ENCODE results near the gene ELAVL4. TPM values are rescaled to one million over a fixed set of nuclear protein-coding genes. Genes with fewer than 3 reads are reported as not detected.

Gene ELAVL4
- total and polyA plus RNA-seq, 2 donors (not counting 3 experiments of a cell fraction or from before 2014, with no cell fraction given) = not detected

DNA sequence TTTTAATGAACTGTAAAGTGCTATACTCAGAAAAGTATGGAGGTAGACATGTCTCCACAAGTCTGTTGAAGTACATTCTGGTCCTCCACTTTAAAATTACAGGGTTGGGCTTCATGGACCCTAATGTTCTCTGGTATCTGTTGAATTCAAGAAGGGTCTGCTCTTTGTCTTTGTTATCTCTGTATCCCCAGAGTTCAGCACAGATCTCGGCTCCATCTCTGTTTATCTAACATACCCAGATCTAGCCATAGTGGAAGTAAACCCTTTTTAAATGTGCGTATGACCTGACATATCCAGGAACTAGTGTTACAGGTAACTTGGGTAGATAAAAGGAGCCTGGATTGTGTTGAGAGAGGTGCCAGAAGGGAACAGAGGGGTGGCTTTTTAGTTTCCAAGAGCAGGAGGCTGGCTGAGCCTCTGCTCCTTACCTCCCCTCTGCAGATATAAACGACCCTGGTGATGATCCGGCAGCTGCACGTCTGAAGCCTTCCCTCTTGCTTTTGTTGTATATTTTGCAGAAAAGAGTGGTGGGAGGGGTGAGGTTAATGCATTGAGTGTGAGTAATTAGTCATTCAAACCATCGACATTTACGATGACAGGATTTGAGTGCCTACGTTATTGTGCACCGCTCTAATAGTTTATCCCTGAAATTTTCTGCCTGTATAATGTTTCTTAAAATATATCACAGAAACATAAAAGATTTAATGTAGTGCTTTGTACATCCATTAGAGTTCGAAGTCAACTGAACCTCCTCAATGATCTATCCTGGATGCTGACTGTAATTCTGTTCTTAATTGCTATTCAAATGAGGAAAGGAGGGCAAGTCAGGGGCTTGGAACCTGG is 30.8 kb downstream of the ELAVL4 start:
- Histone ChIP-seq H3K4me3 (replicated peaks in 1 of 3; ENCODE audit: insufficient read depth in 1 of 3, low read depth in 1 of 3, low read length in 3 of 3) (no peak overlapping the region), H3K4me1 (ENCODE audit: control insufficient read depth, extremely low read depth, insufficient read depth, low read length) (no peaks in the 10 kb centered on the region), H3K79me2 (ENCODE audit: control insufficient read depth, insufficient read depth, low read length) (no peaks in the 10 kb centered on the region), H3K27ac (ENCODE audit: insufficient read depth, low read depth, low read length) (no peak overlapping the region), H3K9ac (replicated peaks; ENCODE audit: extremely low read depth, insufficient read depth, low read length) (no peak overlapping the region), H3K27me3 (ENCODE audit: control insufficient read depth in 2 of 2, insufficient read depth in 2 of 2, low read length in 2 of 2) (no peaks in the 10 kb centered on the region), H3K4me2 (ENCODE audit: insufficient read depth, low read length) (no peak overlapping the region), H3K9me1 (replicated peaks; ENCODE audit: control insufficient read depth, extremely low read depth, insufficient read depth, low read length) (no peaks in the 10 kb centered on the region), H3K36me3 (ENCODE audit: control insufficient read depth in 2 of 2, extremely low read depth in 1 of 2, insufficient read depth in 2 of 2, low read length in 2 of 2) (no peaks in the 10 kb centered on the region), H3K9me3 (replicated peaks; ENCODE audit: control insufficient read depth, insufficient read depth, low read length) (no peaks in the 10 kb centered on the region), H4K20me1 (replicated peaks; ENCODE audit: control insufficient read depth, extremely low read depth, insufficient read depth, low read length) (no peaks in the 10 kb centered on the region), H2AFZ (ENCODE audit: low read depth, low read length) (no peak overlapping the region)
- BruUV-seq (replicated peaks) = no TSS peak
- intact Hi-C loops (cut with micrococcal nuclease) (no loop called here), dilution Hi-C loops (cut with MboI; ENCODE audit: extremely low pct_ligation_motif_present, low sequenced_read_pairs) (no loop called here)
- DNase-seq (ENCODE audit: low read depth, low spot score) (no peak), FAIRE-seq (no peak)
- TF ChIP-seq, protein P1, sequence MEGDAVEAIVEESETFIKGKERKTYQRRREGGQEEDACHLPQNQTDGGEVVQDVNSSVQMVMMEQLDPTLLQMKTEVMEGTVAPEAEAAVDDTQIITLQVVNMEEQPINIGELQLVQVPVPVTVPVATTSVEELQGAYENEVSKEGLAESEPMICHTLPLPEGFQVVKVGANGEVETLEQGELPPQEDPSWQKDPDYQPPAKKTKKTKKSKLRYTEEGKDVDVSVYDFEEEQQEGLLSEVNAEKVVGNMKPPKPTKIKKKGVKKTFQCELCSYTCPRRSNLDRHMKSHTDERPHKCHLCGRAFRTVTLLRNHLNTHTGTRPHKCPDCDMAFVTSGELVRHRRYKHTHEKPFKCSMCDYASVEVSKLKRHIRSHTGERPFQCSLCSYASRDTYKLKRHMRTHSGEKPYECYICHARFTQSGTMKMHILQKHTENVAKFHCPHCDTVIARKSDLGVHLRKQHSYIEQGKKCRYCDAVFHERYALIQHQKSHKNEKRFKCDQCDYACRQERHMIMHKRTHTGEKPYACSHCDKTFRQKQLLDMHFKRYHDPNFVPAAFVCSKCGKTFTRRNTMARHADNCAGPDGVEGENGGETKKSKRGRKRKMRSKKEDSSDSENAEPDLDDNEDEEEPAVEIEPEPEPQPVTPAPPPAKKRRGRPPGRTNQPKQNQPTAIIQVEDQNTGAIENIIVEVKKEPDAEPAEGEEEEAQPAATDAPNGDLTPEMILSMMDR (IDR thresholded peaks at IDR 0.05; ENCODE audit: extremely low read depth in 1 of 2, insufficient read depth in 1 of 2, low read depth in 1 of 2, low read length in 2 of 2) = no peak
- TF ChIP-seq, protein P2, sequence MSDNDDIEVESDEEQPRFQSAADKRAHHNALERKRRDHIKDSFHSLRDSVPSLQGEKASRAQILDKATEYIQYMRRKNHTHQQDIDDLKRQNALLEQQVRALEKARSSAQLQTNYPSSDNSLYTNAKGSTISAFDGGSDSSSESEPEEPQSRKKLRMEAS (IDR thresholded peaks at IDR 0.05; ENCODE audit: insufficient read depth, insufficient read length) = no peak
- TF ChIP-seq FOS (IDR thresholded peaks at IDR 0.05; ENCODE audit: borderline replicate concordance, insufficient read depth, low read length) (no peak), GATA2 (IDR thresholded peaks at IDR 0.05; ENCODE audit: insufficient read depth, insufficient read length, low read depth, low read length) (no peak), MYC (IDR thresholded peaks at IDR 0.05; ENCODE audit: low read depth, low read length) (no peak), POLR2AphosphoS5 (IDR thresholded peaks at IDR 0.05; ENCODE audit: insufficient read depth, low read depth, low read length) (no peak), POLR2A (IDR thresholded peaks at IDR 0.05; ENCODE audit: low read depth, low read length) (no peak), EZH2 (IDR thresholded peaks at IDR 0.05; ENCODE audit: borderline replicate concordance, low read depth, low read length, severe bottlenecking) (no peak), JUN (IDR thresholded peaks at IDR 0.05; ENCODE audit: borderline replicate concordance, insufficient read depth, insufficient read length, low read depth) (no peak)
- POLR2A ChIA-PET = no interaction called here
- CTCF ChIA-PET = no interaction called here
